Stimulated activated CD4-positive, alpha-beta T cell treated with anti-CD3 and anti-CD28 coated beads, Interleukin-4, amount 100 ng/mL, for 24 hours (primary cell): ENCODE results near the gene CENPS.
"Not testable (repeated sequence)": the region's sequence is repeated elsewhere in the genome, so short reads cannot be mapped to it uniquely, and the experiment has no call there.

ENCODE experiments used
- DNase-seq: peaks from one replicate; pipeline ENCODE4 v3.0.0-alpha.2; 2020

The CENPS gene

DNA sequence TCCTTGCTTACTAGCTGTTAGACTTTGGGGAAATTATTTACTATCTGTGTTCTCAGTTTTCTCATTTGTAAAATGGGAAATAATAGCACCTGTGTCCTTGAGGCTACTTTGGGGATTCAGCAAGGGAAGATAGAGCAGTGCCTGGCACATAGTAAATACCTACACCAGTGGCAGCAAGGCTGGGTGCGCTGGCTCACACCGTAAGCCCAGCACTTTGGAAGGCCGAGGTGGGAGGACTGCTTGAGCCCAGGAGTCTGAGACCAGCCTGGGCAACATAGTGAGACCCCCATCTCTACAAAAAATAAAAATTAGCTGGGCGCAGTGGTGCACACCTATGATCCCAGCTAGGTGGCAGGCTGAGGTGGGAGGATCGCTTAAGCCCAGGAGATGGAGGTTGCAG lies 8.6 kb upstream of the CENPS start:
- DNase-seq, result no peak

DNA sequence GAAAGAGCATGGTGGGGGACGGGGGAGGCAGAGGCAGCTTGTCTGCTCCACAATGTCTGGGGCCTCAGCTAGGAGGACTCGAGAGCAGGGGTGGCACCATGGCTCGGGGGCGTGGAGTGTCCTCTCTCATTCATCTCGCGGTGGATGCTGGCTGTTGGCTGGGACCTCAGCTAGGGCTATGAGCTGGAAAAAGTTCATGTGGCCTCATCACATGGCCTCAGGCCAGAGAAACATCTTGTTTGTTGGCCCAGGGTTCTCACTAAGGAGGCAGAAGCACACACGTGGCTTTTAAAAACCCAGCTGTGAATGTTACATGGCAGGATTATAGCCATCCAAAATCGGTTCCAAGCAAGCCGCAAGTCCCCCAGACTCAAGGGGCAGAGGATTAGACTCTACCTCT lies 6.2 kb upstream of the CENPS start:
- DNase-seq, result no peak

DNA sequence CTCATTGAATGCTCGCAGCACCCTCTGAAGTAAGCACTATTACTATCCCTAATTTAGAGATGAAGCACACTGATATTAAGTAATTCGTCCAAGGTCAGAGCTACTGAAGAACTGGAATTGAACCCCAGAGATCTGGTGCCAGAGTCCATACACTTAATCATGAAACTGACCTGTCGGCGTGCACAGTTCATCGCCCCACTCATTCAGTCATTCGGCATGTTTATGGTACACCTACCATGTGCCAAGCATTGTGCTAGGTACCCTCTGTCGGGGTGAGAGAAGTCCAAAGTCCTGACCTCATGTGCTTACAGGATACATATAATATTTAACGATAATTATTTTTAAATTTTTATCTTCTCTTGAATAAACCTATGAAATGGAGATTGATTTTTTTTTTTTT lies 5.6 kb upstream of the CENPS start:
- DNase-seq, result no peak

DNA sequence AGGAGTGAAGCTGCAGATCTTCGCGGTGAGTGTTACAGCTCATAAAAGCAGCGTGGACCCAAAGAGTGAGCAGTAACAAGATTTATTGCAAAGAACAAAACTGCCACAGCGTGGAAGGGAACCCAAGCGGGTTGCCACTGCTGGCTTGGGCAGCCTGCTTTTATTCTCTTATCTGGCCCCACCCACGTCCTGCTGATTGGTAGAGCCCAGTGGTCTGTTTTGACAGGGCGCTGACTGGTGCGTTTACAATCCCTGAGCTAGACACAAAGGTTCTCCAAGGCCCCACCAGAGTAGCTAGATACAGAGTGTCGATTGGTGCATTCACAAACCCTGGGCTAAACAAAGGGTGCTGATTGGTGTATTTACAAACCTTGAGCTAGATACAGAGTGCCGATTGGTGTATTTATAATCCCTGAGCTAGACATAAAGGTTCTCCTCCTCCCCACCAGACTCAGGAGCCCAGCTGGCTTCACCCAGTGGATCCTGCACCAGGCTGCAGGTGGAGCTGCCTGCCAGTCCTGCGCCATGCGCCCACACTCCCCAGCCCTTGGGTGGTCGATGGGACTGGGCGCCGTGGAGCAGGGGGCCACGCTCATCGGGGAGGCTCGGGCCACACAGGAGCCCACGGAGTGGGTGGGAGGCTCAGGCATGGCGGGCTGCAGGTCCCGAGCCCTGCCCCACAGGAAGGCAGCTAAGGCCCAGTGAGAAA lies 4.3 kb upstream of the CENPS start:
- not testable (repeated sequence) for DNase-seq

DNA sequence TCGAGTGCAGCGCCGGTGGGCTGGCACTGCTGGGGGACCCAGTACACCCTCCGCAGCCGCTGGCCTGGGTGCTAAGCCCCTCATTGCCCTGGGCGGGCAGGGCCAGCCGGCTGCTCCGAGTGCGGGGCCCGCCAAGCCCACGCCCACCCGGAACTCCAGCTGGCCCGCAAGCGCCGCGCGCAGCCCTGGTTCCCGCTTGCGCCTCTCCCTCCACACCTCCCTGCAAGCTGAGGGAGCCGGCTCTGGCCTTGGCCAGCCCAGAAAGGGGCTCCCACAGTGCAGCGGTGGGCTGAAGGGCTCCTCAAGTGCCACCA lies 3.7 kb upstream of the CENPS start:
- not testable (repeated sequence) for DNase-seq

DNA sequence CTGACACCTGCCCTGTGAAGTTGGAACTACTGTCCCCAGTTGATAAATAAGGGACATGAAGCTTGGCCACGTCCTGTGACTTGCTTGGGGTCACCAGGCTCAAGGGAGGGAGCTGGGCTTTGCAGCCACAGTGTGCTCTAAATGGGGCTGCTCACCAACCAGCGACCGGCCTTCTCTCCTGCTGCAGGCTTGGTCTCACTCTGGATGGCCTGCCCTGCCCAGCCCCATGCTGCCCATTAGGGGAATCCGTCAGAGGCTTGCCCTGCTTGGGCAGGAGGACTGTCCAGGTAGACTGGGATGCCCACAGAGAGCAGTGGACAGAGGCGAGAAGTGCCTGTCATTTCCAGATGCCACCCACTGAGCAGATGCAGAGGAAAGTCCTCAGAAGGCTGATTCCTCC lies 1.2 kb upstream of the CENPS start:
- DNase-seq, result no peak

DNA sequence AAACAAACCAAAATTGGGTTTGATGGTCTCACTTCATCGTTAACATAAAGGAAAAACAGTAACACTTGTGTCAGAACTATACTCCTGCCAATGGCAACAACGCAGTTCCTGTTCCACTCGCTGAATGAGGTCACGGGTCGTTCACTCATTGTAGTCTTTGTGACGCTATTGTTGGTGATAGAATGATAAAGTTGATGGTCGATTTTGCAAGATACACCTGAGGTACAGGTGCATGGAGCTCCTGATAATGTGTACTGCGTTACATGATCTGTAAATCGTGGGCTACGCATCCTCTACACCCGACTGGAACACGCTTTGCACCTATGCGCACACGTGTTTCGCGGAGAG lies 391 bp upstream of the CENPS start:
- DNase-seq, result peak; percentile 25

DNA sequence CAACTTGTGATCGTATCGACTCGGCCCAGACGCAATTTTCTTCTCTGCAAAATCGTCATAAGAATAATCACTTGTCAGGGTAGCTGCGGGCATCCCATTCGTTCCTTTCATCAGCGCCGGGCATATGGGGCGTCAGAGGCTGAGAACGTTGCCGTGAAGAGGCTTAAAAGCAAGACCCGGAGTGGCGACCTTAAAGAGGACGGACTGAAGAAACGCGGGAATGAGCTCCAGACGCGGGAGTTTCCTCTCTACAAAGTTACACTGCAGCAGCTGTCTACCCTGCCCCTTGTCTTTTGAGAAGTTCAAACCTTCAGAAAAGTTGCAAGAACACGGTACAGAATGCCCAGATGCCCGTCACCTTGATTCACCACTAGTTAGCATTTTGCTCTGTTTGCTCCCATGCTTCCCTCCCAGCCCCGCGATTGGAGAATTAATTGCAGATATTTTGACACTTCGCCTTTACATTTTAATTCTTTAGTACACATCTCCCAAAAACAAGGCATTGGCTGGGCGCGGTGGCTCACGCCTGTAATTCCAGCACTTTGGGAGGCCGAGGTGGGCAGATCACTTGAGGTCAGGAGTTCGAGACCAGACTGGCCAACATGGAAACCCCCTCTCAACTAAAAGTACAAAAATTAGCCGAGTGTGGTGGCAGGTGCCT lies 967 bp downstream of the CENPS start:
- peak; percentile 18 for DNase-seq

DNA sequence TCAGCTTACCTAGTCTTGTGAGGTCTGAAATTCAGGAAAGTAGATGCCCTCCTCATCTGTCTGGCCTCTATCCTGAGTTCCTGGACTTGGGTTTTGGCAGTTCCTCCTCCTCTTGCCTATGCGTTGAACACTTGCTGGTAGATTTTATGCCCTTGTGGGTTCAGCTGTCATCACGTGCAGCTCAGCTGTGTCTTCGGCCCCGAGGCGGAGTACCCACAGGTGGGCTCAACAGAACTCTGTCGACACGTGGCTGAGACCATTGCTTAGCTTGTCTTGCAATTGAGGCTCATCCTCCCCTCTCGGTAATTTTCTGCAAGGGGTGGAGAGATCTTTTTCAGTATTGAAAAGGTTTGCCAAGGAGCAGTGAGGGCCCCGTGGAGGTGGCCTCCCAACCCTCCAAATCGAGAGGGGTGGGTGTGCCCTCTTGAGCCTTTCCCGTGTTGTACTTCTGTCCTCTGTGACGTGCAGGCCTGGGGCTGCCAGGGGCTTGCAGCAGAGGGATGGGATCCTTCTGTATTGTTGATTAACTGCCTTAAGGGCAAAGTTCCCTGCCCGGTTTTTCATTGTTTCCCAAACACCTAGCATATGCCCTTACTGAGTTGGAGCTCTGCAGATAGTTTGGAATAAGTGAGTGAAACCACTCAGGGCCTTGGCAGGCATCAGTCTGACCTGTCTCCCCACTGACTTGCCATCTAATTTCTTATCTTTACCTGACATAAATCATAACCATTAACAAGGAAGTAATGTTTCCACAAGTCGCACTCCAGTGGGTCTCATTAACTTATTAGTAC lies 2.9 kb downstream of the CENPS start:
- no peak for DNase-seq

DNA sequence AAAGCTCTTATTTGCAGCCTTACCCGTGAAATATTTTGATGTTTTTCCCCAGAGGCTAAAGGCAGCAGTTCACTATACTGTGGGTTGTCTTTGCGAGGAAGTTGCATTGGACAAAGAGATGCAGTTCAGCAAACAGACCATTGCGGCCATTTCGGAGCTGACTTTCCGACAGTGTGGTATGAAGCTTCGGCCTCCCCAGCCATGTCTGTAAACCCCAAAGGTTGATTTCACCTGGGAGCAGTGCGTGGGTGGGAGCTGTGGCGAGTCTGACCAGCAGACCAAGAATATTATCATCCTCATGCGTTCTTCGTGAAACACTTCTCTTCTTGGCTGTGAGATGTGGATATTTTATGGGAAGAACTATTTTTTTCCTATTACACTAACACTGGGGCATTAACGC lies 3.6 kb downstream of the CENPS start:
- DNase-seq, result no peak

DNA sequence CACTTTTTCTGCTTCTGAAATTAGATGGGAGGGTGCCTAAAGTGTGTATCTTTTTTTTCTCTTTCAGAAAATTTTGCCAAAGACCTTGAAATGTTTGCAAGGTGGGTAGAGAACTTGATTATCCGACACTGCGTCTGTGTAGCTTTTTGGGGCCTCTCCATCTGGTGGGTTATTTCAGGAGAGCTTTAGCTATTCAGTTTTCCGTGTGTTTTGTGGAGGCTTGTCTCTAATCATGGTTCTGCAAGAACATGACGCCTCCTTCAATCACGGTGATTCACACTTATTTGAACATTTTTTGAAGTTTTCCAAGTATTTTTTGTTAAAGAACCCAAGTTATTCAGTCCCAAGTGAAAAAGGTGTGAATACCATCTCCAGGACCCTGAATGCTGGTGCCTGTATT lies 4.4 kb downstream of the CENPS start:
- DNase-seq, result no peak

DNA sequence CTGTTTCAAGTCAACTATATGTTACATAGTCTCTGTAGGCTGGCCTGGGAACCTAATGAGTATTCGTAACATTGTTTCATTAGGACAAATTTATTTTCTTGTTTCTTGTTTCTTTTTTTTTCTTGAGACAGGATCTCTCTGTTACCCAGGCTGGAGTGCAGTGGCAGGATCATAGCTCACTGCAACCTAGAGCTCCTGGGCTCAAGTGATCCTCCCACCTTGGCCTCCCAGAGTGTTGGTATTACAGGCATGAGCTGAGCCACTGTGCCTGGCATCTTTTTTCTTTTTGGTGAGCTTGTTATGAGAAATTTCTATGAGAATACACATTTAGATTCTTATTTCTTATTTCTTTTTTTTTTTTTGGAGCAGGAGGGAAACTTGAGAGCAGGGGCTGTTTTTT lies 6.8 kb downstream of the CENPS start:
- no peak for DNase-seq

DNA sequence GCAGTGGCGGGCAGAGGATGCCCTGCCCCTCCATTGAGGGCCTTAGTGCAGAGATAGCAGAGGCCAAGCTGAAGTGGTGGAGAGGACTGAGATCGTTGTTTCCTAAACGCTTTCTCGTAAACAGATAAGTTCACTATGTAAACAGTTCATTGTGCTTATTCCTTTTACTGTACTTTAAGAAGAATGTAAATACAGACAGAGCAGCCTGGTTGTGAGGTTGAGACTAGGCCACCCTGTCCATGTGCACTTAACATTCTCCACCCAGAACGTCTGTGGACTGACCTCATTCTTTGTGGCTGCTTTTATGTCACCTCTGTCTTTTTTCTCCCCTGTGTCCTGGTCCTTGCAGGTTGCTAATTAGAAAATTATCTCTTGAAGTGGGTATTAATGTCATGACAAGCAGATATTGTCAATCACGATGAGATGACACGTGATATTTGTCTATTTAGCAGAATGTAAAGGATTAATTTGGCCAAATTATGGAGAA lies 8.5 kb downstream of the CENPS start:
- DNase-seq, result no peak

DNA sequence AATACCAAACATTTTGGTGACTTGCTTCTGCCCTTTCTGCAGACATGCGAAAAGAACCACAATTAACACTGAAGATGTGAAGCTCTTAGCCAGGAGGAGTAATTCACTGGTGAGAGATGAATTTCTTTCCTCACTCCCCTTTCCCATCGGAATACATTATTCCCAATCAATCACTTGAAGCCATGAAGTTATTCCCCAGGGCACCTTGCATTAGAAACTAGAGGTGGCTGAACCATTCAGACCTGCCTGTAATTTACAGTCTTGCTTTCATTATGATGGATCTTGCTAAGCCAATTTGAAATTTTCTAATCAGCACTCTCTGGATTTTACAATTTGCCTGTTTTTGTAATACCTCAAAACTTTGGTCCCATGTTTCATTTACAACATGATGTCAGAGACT lies 10.1 kb downstream of the CENPS start:
- DNase-seq, result no peak

DNA sequence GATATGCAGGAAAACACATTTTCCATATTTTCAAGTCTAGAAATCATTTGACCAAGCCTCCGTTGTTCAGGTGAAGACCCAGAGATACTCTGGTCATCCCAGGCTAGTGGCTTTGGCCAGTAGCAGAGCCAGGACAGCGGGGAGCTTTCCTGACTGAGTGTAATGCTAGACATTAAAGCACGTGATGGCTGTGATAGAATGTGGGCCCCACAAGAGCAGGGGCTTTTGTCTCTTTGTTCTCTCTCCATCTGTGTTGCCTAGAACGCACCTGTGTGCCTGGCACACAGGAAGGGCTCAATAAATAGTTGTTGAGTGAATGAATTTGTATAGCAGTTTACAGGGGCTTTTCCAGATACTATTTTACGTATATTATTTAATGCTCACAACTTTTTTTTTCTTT lies 10.6 kb downstream of the CENPS start:
- DNase-seq, result no peak

DNA sequence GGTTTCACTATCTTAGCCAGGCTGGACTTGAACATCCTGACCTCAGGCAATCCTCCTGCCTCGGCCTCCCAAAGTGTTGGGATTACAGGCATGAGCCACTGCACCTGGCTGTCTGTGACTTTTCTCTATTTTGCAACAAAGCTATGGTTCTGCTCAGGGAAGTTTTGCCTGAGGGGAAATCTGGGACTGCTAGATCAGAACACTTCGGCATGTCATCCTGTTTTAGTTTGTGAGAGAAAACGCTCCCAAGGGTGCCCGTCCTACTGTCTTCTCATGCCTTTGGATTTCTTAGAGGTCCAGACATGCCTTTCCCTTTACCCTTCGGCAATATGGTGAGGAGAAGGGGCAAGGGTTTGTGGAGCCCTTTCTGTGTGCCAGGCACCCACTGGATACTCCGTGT lies 14.0 kb downstream of the CENPS start:
- DNase-seq, result no peak

DNA sequence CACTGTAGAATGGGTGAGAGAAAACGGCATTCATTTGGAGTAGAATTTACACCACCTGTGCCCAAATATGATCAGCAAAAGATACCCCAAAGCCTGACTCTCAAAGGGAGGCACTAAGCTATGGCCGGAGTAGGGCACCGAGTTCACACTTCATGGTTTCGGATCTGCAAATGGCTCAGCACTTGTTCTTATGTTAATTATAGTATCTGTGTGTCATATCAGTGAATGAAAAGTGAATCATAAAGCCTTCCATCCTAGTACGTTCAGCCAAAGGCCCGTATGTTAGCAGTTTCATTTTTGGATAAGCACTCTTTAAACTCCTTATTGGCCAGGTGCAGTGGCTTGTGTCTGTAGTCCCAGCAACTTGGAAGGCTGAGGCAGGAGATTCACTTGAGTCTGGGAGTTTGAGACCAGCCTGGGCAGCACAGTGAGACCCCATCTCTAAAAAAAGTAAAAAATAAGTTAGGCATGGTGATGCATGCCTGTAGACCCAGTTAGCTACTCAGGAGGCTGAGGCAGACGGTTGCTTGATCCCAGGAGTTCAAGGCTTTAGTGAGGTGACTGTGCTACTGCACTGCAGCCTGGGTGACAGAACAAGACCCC lies 14.7 kb downstream of the CENPS start:
- DNase-seq, result no peak

DNA sequence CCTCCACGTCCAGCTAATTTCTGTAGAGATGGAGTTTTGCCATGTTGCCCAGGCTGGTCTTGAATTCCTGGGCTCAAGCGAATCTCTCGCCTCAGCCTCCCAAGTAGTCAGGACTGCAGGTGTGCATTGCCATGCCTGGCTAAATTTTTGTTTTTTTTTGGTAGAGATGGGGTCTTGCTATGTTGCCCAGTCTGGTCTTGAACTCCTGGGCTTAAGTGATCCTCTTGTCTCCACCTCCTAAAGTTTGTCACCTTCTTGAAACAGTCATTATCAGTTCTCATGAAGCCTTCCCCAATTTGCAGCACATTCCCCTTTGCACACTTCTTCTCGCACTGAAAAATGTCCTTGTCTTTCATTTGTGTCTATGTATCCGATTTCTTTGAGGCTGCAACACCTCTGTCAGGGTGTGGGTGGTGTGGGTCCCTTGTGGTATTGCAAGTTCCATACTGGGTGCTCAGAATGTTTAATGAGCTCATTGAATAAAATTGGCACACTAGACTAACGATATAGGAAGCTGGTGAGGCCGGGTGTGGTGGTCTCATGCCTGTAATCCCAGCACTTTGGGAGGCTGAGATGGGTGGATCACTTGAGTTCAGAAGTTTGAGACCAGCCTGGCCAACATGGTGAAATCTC lies 16.7 kb downstream of the CENPS start:
- DNase-seq, result no peak

DNA sequence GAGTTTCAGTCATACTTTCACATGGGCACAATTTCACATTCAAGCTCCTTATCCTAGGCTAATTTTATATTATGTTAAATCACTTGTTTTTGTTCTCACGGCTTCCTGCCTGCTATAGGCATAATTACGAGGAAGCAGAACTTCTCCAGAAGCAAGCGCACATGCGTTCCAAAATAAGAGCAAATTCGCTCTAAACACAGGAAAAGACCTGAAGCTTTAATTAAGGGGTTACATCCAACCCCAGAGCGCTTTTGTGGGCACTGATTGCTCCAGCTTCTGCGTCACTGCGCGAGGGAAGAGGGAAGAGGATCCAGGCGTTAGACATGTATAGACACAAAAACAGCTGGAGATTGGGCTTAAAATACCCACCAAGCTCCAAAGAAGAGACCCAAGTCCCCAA lies 19.5 kb downstream of the CENPS start, which contains the start of gene CORT:
Gene CORT (plus strand): TSS at position 281 of the 400 bp plus-strand sequence. CDS start 193 bp downstream, outside the sequence.
- no peak for DNase-seq

DNA sequence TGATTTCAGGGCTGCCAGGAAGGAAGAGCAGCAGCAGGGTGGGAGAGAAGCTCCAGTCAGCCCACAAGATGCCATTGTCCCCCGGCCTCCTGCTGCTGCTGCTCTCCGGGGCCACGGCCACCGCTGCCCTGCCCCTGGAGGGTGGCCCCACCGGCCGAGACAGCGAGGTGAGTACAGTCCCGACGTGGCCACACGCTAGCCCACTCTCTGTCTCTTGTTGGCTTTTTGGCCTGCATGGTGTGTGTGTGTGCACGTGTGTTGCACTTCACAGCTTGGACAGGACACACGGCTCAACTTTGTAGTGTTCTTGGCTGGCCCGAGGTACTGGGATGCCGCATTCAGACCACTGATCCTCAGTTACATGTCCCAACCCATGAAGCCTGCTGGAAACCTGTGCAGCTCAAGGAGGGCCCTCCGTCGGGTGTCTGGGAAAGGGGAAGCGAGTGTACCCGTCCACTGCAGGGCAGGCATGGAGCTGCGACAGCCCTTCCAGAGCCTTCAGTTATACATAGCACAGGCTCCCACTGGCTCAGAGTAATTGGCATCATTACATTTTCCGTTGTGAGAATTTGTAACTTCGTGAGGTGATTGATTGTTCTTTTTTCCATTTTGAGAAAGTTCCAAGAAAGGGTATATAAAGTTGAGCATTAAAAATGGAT lies 20.1 kb downstream of the CENPS start:
- DNase-seq, result no peak

DNA sequence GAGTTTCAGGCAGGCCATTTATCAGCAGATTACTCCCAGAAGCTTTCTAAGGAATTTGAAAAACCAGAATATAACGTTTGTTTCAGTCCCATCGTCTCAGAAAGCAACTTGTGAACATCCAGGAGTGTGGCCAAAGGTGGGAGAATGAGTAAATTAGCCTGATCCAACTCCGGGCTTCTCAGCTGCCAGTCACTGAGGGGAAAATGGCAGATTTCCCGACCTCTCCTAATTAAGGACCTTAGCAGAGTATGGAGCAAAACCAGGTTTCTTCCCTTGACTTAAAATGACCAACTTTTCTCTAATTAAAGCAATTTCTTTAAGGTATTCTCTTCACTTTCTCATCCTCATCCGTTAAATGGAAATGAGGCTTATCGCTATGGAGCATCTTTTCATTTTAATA lies 20.6 kb downstream of the CENPS start:
- DNase-seq, result no peak

DNA sequence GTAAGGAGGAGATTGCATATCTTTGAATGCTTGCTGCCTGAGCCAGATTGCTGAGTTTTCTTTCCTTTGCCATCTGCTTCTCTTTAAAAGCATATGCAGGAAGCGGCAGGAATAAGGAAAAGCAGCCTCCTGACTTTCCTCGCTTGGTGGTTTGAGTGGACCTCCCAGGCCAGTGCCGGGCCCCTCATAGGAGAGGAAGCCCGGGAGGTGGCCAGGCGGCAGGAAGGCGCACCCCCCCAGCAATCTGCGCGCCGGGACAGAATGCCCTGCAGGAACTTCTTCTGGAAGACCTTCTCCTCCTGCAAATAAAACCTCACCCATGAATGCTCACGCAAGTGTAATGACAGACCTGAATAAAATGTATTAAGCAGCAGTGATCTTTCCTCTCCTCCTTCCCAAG lies 21.1 kb downstream of the CENPS start:
- no peak for DNase-seq

DNA sequence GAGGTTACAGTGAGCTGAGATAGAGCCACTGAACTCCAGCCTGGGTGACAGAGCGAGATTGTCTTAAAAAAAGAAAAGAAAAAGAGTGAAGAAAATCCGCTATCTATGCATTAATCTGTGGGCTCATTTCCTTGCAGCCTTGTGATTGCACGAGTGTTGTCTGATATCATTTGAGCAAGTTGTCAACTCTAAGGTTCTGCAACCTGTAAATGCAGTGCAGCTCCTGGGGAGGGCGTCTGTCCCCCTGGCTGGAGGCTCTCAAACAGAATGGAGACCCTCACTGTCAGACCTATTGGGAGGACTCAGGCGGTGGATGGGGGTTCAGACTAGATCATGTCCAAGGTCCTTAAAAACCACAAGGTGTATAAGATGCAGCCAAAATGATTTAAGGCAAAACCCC lies 25.8 kb downstream of the CENPS start:
- no peak for DNase-seq
